Kidney epithelial cell (primary cell): ENCODE results near the gene BCAN. TPM values are rescaled to one million over a fixed set of nuclear protein-coding genes. Genes with fewer than 3 reads are reported as not detected.

ENCODE experiments used
- DNase-seq: peaks from one replicate; pipeline ENCODE4 v3.0.0-alpha.2; 2010; ENCODE audit warnings: low read depth
- H3K27me3 ChIP-seq: 2 replicates; pipeline ENCODE4 v1.6.0; 2011; ENCODE audit warnings: low read length; ENCODE audit not compliant: control insufficient read depth, insufficient read depth
- H3K36me3 ChIP-seq: 2 replicates; pipeline ENCODE4 v1.5.1; 2011; ENCODE audit warnings: low read length; ENCODE audit not compliant: control insufficient read depth, insufficient read depth
- H3K4me3 ChIP-seq: 2 replicates; pipeline ENCODE4 v1.5.1; 2011; ENCODE audit warnings: low read depth, mild to moderate bottlenecking, control low read depth, low read length
- CTCF ChIP-seq: IDR thresholded peaks from 2 replicates; pipeline ENCODE4 v1.5.1; 2011; ENCODE audit warnings: mild to moderate bottlenecking, moderate library complexity, low read length, control low read depth, inconsistent platforms; ENCODE audit not compliant: insufficient read depth, poor library complexity, severe bottlenecking
- total RNA-seq: library from RNA; depleted of rRNA; stranded (reverse); fragments of >200 nt; gene quantifications from 2 replicates; pipeline ENCODE4 v1.2.3, GENCODE V29; 2015

BCAN gene
- total RNA-seq, 1 donor from 2014 or later, result 0.17 TPM

GRCh38 chr1:156639601-156640101 lies 2.3 kb upstream of the BCAN start:
- no peak for TF ChIP-seq CTCF
- Histone ChIP-seq H3K4me3 (no peak overlapping the region), H3K27me3 (peaks cover 72% of the 10 kb centered on the region), H3K36me3 (no peaks in the 10 kb centered on the region)
- DNase-seq, result no peak

GRCh38 chr1:156640842-156641706 lies 843 bp upstream of the BCAN start:
- no peak for DNase-seq
- H3K27me3 ChIP-seq, result peaks cover 82% of the 10 kb centered on the region
- no peaks in the 10 kb centered on the region for H3K36me3 ChIP-seq
- no peak overlapping the region for H3K4me3 ChIP-seq
- no peak for TF ChIP-seq CTCF

GRCh38 chr1:156642265-156643048 lies 540 bp downstream of the BCAN start:
- no peak for TF ChIP-seq CTCF
- no peaks in the 10 kb centered on the region for H3K36me3 ChIP-seq
- peaks cover 89% of the 10 kb centered on the region for H3K27me3 ChIP-seq
- no peak for DNase-seq
- H3K4me3 ChIP-seq, result no peak overlapping the region

- Histone ChIP-seq H3K4me3 (no peak overlapping the region), H3K36me3 (no peaks in the 10 kb centered on the region), H3K27me3 (peaks cover 91% of the 10 kb centered on the region)
- no peak for TF ChIP-seq CTCF
- no peak for DNase-seq
These were observed 1.3 kb downstream of the BCAN start for GRCh38 chr1:156643049-156643777.

GRCh38 chr1:156643778-156644092 lies 1.8 kb downstream of the BCAN start:
- no peaks in the 10 kb centered on the region for H3K36me3 ChIP-seq
- DNase-seq, result no peak
- no peak overlapping the region for H3K4me3 ChIP-seq
- no peak for TF ChIP-seq CTCF
- H3K27me3 ChIP-seq, result peaks cover 91% of the 10 kb centered on the region
